Mesenteric fat pad (tissue), 1 donor: ENCODE measurements around the gene HDAC4. TPM values are rescaled to one million over a fixed set of nuclear protein-coding genes. Genes with fewer than 3 reads are reported as not detected.
A peak's percentile ranks its signal among the peaks of the same experiment; 100 is the strongest.

Experiments
- DNase-seq: peaks from one replicate; pipeline ENCODE4 v3.0.0-alpha.2; 2020; ENCODE audit warnings: low spot score
- total RNA-seq: library from RNA; stranded (reverse); fragmentation: NEBNext Ultra II Directional; extraction: Animal tissue kit (Norgen Biotek cat#: 25700); gene quantifications from one replicate; pipeline ENCODE4 v1.2.1, GENCODE V29; 2021
- donor health status: DM: yes; HTN: yes; CAD: no.

HDAC4 gene
- total RNA-seq, 1 donor from 2014 or later = 44.9 TPM

DNA sequence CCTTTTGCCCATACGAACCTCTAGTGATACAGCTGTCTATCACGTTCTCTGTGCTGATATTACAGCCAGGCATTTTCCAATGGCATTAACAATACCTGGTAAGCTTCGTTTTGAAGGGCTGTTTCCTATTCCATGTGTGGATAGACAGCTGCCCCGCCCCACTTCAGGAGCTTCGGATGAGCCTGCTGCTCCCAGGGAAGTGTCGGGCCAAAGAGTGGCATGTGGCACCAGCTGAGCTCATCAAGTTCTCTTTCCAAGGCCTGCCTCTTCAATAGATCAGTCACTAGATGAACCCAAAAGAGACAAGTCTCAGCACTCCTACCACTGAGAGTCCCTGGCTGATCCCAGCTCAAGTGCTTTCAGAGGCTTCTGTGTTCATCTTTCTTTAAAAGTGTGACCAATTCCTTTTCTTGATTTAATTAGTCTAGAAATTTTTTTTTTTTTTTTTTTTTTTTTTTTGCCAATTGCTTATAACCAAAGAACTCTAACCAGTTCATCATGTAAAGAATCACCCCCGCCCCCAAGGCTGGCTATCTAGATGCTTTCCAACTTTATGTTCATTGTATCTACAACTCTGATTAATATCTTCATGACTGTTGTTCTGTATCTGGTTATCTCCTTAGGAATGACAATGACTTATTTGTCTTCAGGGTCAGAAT is 46.6 kb downstream of the HDAC4 start:
- no peak for DNase-seq

- no peak for DNase-seq
Observed at GRCh38 chr2:239353692-239354091, 47.1 kb downstream of the HDAC4 start.

GRCh38 chr2:239351687-239352086 is 49.1 kb downstream of the HDAC4 start:
- DNase-seq = no peak

- no peak for DNase-seq
Observed at GRCh38 chr2:239349453-239350135, 51.2 kb downstream of the HDAC4 start.

- no peak for DNase-seq
Observed at GRCh38 chr2:239348563-239349452, 52.0 kb downstream of the HDAC4 start.

DNA sequence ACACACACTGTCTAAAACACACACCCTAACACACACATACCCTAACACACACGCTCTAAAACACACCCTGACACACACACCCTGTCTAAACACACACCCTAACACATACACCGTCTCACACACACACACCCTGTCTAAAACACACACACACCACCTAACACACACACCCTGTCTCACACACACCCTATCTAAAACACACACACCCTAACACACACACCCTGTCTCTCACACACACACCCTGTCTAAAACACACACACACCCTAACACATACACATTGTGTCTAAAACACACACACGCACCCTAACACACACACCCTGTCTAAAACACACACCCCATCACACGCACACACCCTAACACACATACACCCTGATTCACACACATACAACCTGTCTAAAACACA is 54.1 kb downstream of the HDAC4 start:
- no peak for DNase-seq

DNA sequence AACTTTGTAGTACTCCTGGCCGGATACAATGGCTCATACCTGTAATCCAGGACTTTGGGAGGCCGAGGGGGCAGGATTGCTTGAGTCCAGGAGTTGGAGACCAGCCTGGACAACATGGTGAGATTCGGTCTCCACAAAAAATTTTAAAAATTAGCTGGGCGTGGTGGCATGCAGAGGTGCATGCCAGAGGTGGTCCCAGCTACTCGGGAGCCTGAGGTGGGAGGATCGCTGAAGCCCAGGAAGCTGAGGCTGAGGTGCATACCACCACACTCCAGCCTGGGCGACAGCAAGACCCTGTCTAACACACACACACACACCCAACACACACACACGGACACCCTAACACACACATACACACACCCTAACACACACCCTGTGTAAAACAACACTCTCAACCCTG is 55.6 kb downstream of the HDAC4 start:
- no peak for DNase-seq

DNA sequence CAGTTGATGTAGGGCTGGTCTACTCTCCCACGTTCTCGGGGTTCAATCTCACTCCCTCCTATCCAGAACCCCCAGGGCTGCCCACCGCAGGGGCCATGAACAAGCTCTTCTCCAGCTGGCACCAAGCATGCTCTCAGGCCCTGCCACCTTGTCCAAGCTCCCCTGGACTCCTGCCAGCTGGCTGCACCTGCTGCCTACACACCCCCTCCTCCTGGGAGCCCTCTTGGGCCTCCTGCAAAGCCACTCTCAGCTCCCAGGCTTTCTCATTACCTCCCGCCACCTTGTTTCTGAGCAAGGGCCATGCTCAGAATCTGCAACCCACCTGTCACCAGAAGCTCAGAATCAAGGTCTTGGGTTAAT is 56.0 kb downstream of the HDAC4 start:
- no peak for DNase-seq

- no peak for DNase-seq
Observed at GRCh38 chr2:239343946-239344856, 56.6 kb downstream of the HDAC4 start.

- no peak for DNase-seq
Observed at GRCh38 chr2:239343460-239343859, 57.4 kb downstream of the HDAC4 start.

GRCh38 chr2:239341840-239342239 is 59.0 kb downstream of the HDAC4 start:
- no peak for DNase-seq

- DNase-seq = no peak
Observed at GRCh38 chr2:239341146-239341732, 59.6 kb downstream of the HDAC4 start.

DNA sequence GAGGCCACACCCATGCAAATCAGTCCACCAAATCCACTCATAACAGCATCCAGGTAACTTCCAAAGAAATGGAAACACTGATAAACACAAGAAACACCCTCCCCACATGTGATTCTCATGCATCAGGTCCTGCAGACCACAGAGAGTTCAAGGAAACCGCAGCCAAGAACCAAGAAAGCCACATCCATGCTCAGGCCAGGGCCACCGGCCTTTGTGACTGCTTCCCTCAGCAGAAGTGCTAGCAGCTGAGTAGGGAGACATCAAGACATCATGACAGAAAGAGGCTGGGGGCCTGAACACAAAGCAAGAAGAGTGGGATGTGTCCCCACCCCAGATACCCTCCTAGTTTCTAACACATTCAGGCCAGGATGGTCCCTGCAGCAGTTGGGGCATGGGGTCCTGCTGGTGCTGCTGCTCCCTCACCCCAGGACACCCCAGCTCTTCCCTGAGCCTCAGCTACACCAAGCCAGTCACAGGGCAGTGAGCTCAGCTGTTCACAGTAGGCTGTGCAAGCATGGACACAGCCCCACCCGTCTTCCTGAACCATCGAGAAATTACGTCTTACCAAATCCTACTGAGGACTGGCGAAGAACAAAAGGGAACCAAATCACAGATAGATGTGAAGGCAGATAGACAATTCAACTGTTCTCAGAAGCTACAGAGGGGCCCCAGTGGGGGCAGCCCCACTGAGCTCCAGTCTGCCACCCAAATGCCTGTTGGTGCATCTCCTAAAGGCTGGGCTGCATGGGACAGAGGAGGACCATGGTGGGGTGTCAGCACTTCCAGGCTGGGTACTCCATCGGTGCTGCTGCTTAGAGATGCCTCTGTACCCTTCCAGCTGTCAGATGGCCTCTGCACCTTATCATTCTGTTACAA is 60.9 kb downstream of the HDAC4 start:
- no peak for DNase-seq

DNA sequence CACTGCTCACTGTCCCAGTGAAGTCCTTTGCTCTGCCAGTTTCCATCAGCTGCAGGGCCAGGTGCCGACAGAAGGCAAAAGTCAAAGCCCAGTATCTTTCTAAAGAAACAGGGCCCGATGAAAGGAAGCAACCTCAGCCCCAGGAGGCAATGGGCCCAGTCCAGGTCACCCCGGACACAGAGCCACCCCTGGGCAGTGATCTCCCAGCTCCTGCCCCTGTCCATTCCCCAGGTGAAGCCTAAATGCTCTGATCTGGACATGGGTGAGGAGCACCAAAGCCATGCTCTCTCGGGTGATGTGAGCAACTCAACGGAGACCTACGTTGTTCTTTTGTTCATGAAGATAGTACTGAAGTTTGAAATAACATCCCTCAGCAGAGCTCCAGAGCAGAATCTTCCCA is 61.6 kb downstream of the HDAC4 start:
- no peak for DNase-seq

DNA sequence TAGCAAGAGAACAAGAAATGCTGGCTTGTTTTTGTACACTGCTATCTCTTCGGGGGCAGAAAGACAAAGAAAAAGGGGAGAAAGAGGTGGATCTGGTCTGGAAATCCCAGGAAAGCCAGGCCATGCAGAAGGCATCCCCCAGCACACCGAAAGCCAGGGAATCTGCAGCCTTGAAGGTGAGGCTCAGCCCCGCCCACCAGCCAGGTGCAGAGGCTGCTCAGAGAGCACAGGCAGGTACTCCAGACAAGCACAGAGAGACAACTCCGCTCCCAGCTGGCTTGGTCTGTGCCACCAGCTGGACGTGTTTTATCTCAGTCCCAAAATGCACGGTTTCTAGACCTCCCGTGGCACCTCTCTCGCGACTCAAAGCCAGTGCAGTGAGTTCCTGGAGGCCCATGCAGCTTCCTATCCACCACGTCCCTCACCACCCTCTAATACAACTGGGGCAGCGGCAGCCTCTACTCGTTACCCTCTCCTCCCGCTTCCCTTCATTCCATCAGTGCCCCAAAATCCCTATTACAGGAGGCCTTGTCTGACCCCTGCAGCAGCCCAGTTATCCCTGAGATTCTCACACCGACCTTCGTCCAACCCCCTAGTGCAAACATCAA is 62.8 kb downstream of the HDAC4 start:
- no peak for DNase-seq

DNA sequence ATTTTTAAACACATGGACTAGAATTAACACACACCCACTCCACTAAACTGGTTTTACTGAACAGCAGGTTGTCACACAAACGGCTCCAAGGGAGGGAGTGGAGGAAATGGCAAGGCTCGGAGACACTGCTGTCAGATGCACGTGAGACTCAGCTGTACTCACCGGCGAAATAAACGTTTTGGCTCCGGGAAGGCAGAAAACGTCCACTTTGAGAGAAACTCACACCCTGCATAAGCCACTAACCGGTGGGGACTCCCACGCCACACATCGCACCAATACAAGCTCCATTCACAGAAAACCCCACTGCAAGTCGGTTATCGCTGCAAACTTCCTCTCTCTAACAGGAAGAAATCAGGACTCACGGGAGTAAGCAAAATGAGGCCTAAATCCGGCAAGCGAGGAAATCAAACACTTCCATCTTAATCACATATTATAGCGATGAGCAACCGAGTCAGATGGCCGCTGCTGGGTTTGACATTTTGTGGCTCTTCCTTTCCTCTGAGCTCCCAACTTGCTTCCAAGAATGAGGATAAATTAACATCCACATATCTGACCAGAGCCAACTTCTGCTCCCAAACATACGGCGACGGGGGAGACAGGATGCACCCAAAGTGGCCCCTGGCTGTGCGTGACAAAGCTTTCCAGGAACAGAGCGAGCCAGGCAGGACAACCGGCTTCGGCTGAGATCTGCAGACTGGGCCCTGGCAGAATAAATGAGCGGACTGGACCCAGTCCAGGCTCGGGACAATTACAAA is 63.5 kb downstream of the HDAC4 start:
- DNase-seq = no peak

DNA sequence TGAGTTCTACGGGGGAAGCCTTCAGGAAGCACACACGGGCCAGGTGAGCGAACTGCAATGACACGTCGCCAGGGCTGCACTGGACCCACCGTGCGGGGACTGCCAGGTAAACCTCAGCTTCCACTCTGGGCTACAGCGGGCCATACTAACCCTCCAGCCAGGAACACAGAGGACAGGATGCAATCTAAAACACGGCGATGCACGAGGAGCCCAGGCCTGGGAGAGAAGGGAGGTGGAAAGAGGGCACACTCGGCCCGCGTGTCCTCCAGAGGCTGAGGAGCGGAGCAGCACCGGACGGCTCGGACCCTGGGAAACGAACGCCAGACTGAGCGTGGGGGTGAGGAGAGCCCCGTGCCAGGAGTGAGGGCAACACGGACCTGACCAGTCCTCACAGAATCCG is 69.3 kb downstream of the HDAC4 start:
- DNase-seq = no peak

- DNase-seq = peak; percentile 89
Observed at GRCh38 chr2:239330836-239331235, 70.0 kb downstream of the HDAC4 start.
